Rectal smooth muscle tissue (tissue), 1 donor: ENCODE measurements around the gene PHLDA3.
A peak's percentile ranks its signal among the peaks of the same experiment; 100 is the strongest.
"Not testable (repeated sequence)": the region's sequence is repeated elsewhere in the genome, so short reads cannot be mapped to it uniquely, and the experiment has no call there.

Source experiments
- H3K27ac ChIP-seq: one replicate; pipeline ENCODE4 v1.7.0; 2013; ENCODE audit warnings: low read depth, low read length, inconsistent platforms
- H3K27me3 ChIP-seq: one replicate; pipeline ENCODE4 v1.7.0; 2013; ENCODE audit warnings: low read length; ENCODE audit not compliant: control insufficient read depth, insufficient read depth
- H3K36me3 ChIP-seq: one replicate; pipeline ENCODE4 v1.7.0; 2013; ENCODE audit warnings: low read length; ENCODE audit not compliant: control insufficient read depth, insufficient read depth
- H3K4me1 ChIP-seq: one replicate; pipeline ENCODE4 v1.7.0; 2013; ENCODE audit warnings: low read length; ENCODE audit not compliant: control insufficient read depth, insufficient read depth
- H3K4me3 ChIP-seq: one replicate; pipeline ENCODE4 v1.7.0; 2013; ENCODE audit warnings: low read length
- H3K9ac ChIP-seq: one replicate; pipeline ENCODE4 v1.7.0; 2013; ENCODE audit warnings: low read length

The PHLDA3 gene

GRCh38 chr1:201501144-201501543 lies 32.2 kb upstream of the PHLDA3 start:
- Histone ChIP-seq H3K36me3 (peaks cover 9% of the 10 kb centered on the region), H3K4me1 (peaks cover 66% of the 10 kb centered on the region), H3K9ac (no peak overlapping the region)

GRCh38 chr1:201500670-201501120 lies 31.7 kb upstream of the PHLDA3 start:
- Histone ChIP-seq H3K4me3 (no peak overlapping the region), H3K4me1 (peaks cover 70% of the 10 kb centered on the region), H3K27me3 (no peaks in the 10 kb centered on the region), H3K27ac (peak overlapping the region; percentile 99), H3K9ac (peak overlapping the region; percentile 5), H3K36me3 (peaks cover 9% of the 10 kb centered on the region)

More at GRCh38 chr1:201501144-201501543, 32.2 kb upstream of the PHLDA3 start:
- Histone ChIP-seq H3K27me3 (no peaks in the 10 kb centered on the region), H3K27ac (peak overlapping the region; percentile 99), H3K4me3 (no peak overlapping the region)

- Histone ChIP-seq H3K27ac (peak overlapping the region; percentile 99), H3K9ac (peak overlapping the region; percentile 5), H3K36me3 (peaks cover 10% of the 10 kb centered on the region), H3K4me1 (peaks cover 77% of the 10 kb centered on the region), H3K27me3 (no peaks in the 10 kb centered on the region), H3K4me3 (no peak overlapping the region)
Measured at GRCh38 chr1:201499795-201500669, 31.0 kb upstream of the PHLDA3 start.

- H3K36me3 ChIP-seq: peaks cover 13% of the 10 kb centered on the region
- H3K4me3 ChIP-seq: peak overlapping the region; percentile 27
- H3K9ac ChIP-seq: no peak overlapping the region
- no peaks in the 10 kb centered on the region for H3K27me3 ChIP-seq
- peak overlapping the region; percentile 99 for H3K27ac ChIP-seq
- peaks cover 82% of the 10 kb centered on the region for H3K4me1 ChIP-seq
Measured at GRCh38 chr1:201499191-201499590, 30.2 kb upstream of the PHLDA3 start.

GRCh38 chr1:201498621-201499020 lies 29.6 kb upstream of the PHLDA3 start:
- Histone ChIP-seq H3K4me1 (peaks cover 82% of the 10 kb centered on the region), H3K27ac (peak overlapping the region; percentile 99), H3K27me3 (no peaks in the 10 kb centered on the region), H3K9ac (no peak overlapping the region), H3K4me3 (peak overlapping the region; percentile 27), H3K36me3 (peaks cover 18% of the 10 kb centered on the region)

- H3K4me1 ChIP-seq: peaks cover 88% of the 10 kb centered on the region
- H3K36me3 ChIP-seq: peaks cover 20% of the 10 kb centered on the region
- peak overlapping the region; percentile 99 for H3K27ac ChIP-seq
- H3K4me3 ChIP-seq: no peak overlapping the region
- H3K27me3 ChIP-seq: no peaks in the 10 kb centered on the region
- H3K9ac ChIP-seq: no peak overlapping the region
Measured at GRCh38 chr1:201497935-201498509, 29.0 kb upstream of the PHLDA3 start.

- Histone ChIP-seq H3K27ac (peak overlapping the region; percentile 99), H3K4me1 (peaks cover 93% of the 10 kb centered on the region), H3K9ac (no peak overlapping the region), H3K4me3 (no peak overlapping the region), H3K27me3 (no peaks in the 10 kb centered on the region), H3K36me3 (peaks cover 20% of the 10 kb centered on the region)
Measured at GRCh38 chr1:201496296-201496690, 27.3 kb upstream of the PHLDA3 start.

- Histone ChIP-seq H3K4me3 (no peak overlapping the region), H3K9ac (no peak overlapping the region), H3K27ac (peak overlapping the region; percentile 99), H3K27me3 (no peaks in the 10 kb centered on the region), H3K36me3 (peaks cover 21% of the 10 kb centered on the region), H3K4me1 (peaks cover 92% of the 10 kb centered on the region)
Measured at GRCh38 chr1:201495551-201496295, 26.7 kb upstream of the PHLDA3 start.

- Histone ChIP-seq H3K36me3 (peaks cover 29% of the 10 kb centered on the region), H3K27ac (peak overlapping the region; percentile 99), H3K4me1 (peaks cover 91% of the 10 kb centered on the region), H3K27me3 (no peaks in the 10 kb centered on the region), H3K4me3 (no peak overlapping the region), H3K9ac (no peak overlapping the region)
Measured at GRCh38 chr1:201493757-201494617, 25.0 kb upstream of the PHLDA3 start.

GRCh38 chr1:201493026-201493656 lies 24.2 kb upstream of the PHLDA3 start:
- Histone ChIP-seq H3K4me1 (peaks cover 91% of the 10 kb centered on the region), H3K27ac (peak overlapping the region; percentile 99), H3K36me3 (peaks cover 37% of the 10 kb centered on the region)
- H3K9ac ChIP-seq, H3K27me3 ChIP-seq, H3K4me3 ChIP-seq: not testable (repeated sequence)

- peaks cover 93% of the 10 kb centered on the region for H3K4me1 ChIP-seq
- H3K27ac ChIP-seq: peak overlapping the region; percentile 99
- H3K27me3 ChIP-seq: no peaks in the 10 kb centered on the region
- peaks cover 44% of the 10 kb centered on the region for H3K36me3 ChIP-seq
- H3K9ac ChIP-seq: no peak overlapping the region
- peak overlapping the region; percentile 16 for H3K4me3 ChIP-seq
Measured at GRCh38 chr1:201491896-201492511, 23.0 kb upstream of the PHLDA3 start.
